HL-60 (cell line): Measurements from ENCODE around the gene GPR173.

Source experiments
- DNase-seq, 2 experiments: peaks; one replicate each; pipeline ENCODE4 v3.0.0-alpha.2; 2010 to 2020; ENCODE audit warnings: low read depth in 1 of 2, low spot score in 1 of 2
- H3K27ac ChIP-seq: fragments of 250-450 bp; sonication (Bioruptor Pico); replicated peaks from 2 replicates; pipeline ENCODE4 v1.5.1; 2020; ENCODE audit warnings: mild to moderate bottlenecking, moderate library complexity
- H3K27me3 ChIP-seq: fragments of 250-450 bp; sonication (Bioruptor Pico); 2 replicates; pipeline ENCODE4 v1.5.1; 2021; ENCODE audit warnings: mild to moderate bottlenecking, moderate library complexity; ENCODE audit not compliant: insufficient read depth, poor library complexity, severe bottlenecking
- H3K4me3 ChIP-seq: replicated peaks from 2 replicates; pipeline ENCODE4 v1.5.1; 2011; ENCODE audit warnings: mild to moderate bottlenecking, control low read depth, low read length; ENCODE audit not compliant: insufficient read depth
- GABPA ChIP-seq: IDR thresholded peaks from 2 replicates; pipeline ENCODE4 v1.6.1; 2012; ENCODE audit warnings: low read depth
- POLR2AphosphoS5 ChIP-seq: IDR thresholded peaks from 2 replicates; pipeline ENCODE4 v1.6.1; 2012; ENCODE audit warnings: low read depth
- SPI1 ChIP-seq: IDR thresholded peaks from 2 replicates; pipeline ENCODE4 v1.6.1; 2012; ENCODE audit warnings: low read depth, mild to moderate bottlenecking, borderline replicate concordance
- long read RNA-seq: library from polyadenylated mRNA; unstranded; transcript quantifications from one replicate; pipeline ENCODE4 v2.0.0, GENCODE V29; 2020
- TF ChIP-seq, protein P1 (sequence below): IDR thresholded peaks from one replicate; pipeline ENCODE4 v1.5.1; 2011; ENCODE audit warnings: low read length, control low read depth, inconsistent platforms; ENCODE audit not compliant: insufficient read depth
- TF ChIP-seq, protein P2 (sequence below): IDR thresholded peaks from 2 replicates; pipeline ENCODE4 v1.6.1; 2012; ENCODE audit warnings: low read depth; ENCODE audit not compliant: insufficient replicate concordance

The GPR173 gene, protein sequence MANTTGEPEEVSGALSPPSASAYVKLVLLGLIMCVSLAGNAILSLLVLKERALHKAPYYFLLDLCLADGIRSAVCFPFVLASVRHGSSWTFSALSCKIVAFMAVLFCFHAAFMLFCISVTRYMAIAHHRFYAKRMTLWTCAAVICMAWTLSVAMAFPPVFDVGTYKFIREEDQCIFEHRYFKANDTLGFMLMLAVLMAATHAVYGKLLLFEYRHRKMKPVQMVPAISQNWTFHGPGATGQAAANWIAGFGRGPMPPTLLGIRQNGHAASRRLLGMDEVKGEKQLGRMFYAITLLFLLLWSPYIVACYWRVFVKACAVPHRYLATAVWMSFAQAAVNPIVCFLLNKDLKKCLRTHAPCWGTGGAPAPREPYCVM
- long read RNA-seq = 0 reads

DNA sequence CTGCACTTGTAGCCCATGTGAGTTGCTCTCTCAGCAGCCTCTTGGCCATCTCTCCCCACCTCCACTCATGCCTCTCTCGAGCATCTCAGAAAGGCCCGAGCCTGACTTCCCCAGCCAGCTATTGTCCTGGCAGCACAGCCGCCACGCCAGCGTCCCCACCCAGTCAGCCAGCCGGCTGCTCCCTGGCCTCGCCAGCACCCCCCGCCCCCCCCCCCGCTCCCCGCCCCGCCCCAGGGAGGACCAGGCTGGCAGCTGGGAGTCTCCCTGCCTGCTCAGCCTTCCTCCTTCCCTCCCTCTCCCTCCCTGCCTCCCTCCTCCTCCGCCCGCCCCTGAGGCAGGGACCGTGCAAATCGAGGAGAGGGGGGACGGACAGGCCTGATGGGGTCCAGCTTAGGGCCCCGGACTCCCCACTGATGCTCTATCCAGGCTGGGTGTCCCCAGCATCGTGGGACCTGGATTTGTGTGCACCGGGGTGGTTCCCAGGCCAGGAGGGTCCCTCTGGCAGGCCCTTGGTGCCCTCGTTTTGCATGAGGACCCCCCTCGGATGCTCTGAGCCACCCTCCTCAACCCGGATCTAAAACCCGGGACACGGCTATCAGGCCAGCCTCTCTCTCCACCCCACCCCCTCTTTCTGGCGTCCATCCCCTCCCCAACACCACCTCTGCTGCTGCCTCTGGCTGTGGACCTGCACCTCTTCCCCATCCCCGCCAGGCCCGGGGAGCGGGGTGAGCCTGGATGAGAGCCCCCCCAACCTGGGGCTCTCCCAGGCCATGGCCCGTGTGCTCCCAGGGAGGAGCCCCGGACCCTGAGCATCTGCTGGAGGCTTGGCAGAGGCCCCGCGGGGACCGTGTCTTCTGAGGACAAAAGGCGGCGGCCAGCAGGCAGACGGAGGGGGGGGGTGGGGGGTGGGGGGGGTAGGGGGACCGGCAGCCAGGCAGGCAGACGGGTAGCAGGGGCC lies at the start of gene GPR173:
TSS of gene GPR173 (plus strand) at position 621 of the 958 bp plus-strand sequence. CDS start 27,833 bp downstream, outside the sequence.
- H3K27me3 ChIP-seq = no peaks in the 10 kb centered on the region

DNA sequence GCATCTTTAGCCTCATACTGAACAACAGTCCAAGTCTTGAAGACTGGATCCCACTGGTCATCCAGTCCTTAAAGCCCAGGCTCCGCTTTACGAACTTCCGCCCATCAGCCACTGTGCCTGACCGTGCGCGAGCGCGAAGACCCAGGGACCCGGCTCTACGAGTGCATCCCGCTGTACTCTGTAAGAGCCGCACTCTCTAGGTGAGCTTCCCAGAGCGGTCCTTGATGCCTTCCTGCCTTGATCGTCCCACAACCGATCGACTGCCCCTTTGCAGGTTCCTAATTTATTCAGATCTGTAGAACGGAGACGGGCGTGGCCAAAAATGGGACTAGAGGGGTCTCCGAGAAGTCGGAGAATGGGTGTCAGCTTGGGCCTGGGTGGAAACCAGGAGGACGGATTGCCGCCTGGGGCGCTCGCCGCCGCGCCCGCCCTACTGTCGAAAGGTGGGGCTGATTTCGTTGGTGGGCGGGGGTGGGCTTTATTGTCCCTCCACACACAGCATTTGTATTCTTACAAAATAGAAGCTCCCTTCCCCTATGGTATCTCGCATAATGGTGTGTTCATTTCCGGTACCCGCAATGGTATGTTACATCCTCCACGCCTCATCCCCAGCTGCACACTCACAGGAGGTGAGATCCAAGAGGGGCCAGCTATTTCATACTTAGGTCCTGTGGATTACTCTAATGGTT lies 48.0 kb upstream of the GPR173 start:
- H3K27me3 ChIP-seq = no peaks in the 10 kb centered on the region
- TF ChIP-seq POLR2AphosphoS5 = no peak
- TF ChIP-seq GABPA = no peak
- no peak for TF ChIP-seq SPI1
- no peak overlapping the region for H3K27ac ChIP-seq
- no peak for DNase-seq
- H3K4me3 ChIP-seq = no peak overlapping the region

More for the DNA sequence above, at the start of gene GPR173:
- TF ChIP-seq GABPA (no peak), SPI1 (no peak), POLR2AphosphoS5 (no peak)
- TF ChIP-seq, protein P1, sequence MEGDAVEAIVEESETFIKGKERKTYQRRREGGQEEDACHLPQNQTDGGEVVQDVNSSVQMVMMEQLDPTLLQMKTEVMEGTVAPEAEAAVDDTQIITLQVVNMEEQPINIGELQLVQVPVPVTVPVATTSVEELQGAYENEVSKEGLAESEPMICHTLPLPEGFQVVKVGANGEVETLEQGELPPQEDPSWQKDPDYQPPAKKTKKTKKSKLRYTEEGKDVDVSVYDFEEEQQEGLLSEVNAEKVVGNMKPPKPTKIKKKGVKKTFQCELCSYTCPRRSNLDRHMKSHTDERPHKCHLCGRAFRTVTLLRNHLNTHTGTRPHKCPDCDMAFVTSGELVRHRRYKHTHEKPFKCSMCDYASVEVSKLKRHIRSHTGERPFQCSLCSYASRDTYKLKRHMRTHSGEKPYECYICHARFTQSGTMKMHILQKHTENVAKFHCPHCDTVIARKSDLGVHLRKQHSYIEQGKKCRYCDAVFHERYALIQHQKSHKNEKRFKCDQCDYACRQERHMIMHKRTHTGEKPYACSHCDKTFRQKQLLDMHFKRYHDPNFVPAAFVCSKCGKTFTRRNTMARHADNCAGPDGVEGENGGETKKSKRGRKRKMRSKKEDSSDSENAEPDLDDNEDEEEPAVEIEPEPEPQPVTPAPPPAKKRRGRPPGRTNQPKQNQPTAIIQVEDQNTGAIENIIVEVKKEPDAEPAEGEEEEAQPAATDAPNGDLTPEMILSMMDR = no peak
- TF ChIP-seq, protein P2, sequence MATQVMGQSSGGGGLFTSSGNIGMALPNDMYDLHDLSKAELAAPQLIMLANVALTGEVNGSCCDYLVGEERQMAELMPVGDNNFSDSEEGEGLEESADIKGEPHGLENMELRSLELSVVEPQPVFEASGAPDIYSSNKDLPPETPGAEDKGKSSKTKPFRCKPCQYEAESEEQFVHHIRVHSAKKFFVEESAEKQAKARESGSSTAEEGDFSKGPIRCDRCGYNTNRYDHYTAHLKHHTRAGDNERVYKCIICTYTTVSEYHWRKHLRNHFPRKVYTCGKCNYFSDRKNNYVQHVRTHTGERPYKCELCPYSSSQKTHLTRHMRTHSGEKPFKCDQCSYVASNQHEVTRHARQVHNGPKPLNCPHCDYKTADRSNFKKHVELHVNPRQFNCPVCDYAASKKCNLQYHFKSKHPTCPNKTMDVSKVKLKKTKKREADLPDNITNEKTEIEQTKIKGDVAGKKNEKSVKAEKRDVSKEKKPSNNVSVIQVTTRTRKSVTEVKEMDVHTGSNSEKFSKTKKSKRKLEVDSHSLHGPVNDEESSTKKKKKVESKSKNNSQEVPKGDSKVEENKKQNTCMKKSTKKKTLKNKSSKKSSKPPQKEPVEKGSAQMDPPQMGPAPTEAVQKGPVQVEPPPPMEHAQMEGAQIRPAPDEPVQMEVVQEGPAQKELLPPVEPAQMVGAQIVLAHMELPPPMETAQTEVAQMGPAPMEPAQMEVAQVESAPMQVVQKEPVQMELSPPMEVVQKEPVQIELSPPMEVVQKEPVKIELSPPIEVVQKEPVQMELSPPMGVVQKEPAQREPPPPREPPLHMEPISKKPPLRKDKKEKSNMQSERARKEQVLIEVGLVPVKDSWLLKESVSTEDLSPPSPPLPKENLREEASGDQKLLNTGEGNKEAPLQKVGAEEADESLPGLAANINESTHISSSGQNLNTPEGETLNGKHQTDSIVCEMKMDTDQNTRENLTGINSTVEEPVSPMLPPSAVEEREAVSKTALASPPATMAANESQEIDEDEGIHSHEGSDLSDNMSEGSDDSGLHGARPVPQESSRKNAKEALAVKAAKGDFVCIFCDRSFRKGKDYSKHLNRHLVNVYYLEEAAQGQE = no peak
- Histone ChIP-seq H3K4me3 (no peak within 1 kb of the TSS), H3K27ac (no peak within 1 kb of the TSS)
- no peak for DNase-seq

DNA sequence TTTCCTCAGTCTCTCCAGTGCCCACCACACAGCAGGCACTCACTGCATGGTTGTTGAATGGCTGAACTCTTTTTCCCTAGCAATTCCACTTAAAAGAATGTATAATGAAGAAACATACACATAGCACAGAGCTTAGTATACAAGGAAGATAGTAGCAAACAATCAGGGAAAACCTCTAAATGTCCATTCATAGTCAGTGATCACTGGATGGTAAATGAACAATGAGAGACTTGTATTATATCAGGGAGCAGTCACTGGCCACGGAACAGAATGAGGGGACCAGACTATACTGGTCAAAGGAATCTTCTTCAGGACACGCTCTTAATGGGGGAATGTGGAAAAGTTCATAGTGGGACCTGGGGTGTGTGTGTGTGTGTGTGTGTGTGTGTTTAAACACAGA lies 46.6 kb upstream of the GPR173 start:
- no peak for TF ChIP-seq POLR2AphosphoS5
- TF ChIP-seq, protein P1 = no peak
- no peak for TF ChIP-seq GABPA
- TF ChIP-seq, protein P2 = no peak
- TF ChIP-seq SPI1 = no peak
- Histone ChIP-seq H3K27me3 (no peaks in the 10 kb centered on the region), H3K27ac (no peak overlapping the region), H3K4me3 (no peak overlapping the region)
- no peak for DNase-seq
